ENCODE measurements around the gene MEDAG. TPM values are rescaled to one million over a fixed set of nuclear protein-coding genes. Genes with fewer than 3 reads are reported as not detected.

MEDAG gene
- polyA plus RNA-seq, 1 of the 3 experiments (the other 2 are of a cell fraction): not detected

DNA sequence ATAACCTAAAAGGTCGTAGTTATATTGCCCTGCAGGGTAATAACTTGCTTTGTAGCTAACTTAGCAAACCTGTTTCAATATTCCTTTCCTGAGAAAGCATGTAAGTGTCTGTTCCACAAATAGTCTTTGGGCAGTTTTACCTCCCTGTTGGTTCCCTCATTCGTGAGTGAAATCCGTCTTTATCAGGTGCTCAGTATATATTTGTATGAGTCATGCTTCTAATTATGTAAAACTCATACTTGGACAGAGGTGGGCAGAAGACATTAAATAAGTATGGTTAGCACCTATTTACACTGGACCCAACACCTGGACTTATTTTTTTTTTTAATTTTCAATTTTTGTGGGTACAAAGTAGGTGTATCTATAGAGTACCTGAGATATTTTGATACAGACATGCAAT lies 44.9 kb upstream of the MEDAG start:
- Histone ChIP-seq H3K79me2 (ENCODE audit: insufficient read depth) (no peaks in the 10 kb centered on the region), H3K36me3 (replicated peaks in 1 of 2; ENCODE audit: control insufficient read depth in 1 of 2, insufficient read depth in 2 of 2, low read length in 1 of 2) (no peaks in the 10 kb centered on the region), H3K9ac (no peak overlapping the region), H3K4me1 (ENCODE audit: control insufficient read depth in 1 of 2, insufficient read depth in 2 of 2, low read depth in 1 of 2, low read length in 1 of 2) (peaks cover 24 to 39% of the 10 kb centered on the region in 2 experiments), H3F3A (replicated peaks; ENCODE audit: insufficient read depth) (peaks cover 27% of the 10 kb centered on the region), H3K27me3 (ENCODE audit: insufficient read depth) (no peaks in the 10 kb centered on the region), H3K4me3 (ENCODE audit: low read depth in 2 of 2, low read length in 1 of 2) (no peak overlapping the region), H3K9me3 (no peaks in the 10 kb centered on the region), H2AFZ (ENCODE audit: low read depth) (no peak overlapping the region), H3K27ac (ENCODE audit: low read depth in 2 of 2, low read length in 1 of 2) (no peak overlapping the region), H3K9me2 (no peaks in the 10 kb centered on the region), H4K20me1 (ENCODE audit: insufficient read depth) (no peaks in the 10 kb centered on the region), H3K4me2 (no peak overlapping the region)
- no peak for TF ChIP-seq POLR2AphosphoS5 (IDR thresholded peaks at IDR 0.05; ENCODE audit: low read depth, low read length)
- TF ChIP-seq REST (IDR thresholded peaks at IDR 0.05; ENCODE audit: low read depth, low read length): no peak
- no peak for TF ChIP-seq SMC3 (IDR thresholded peaks at IDR 0.05; ENCODE audit: low read depth, low read length)
- no peak for TF ChIP-seq FOXJ3 (CRISPR knock-in tag; IDR thresholded peaks at IDR 0.05)
- TF ChIP-seq FOXM1 (IDR thresholded peaks at IDR 0.05; ENCODE audit: low read depth): no peak
- no peak for TF ChIP-seq GABPA (IDR thresholded peaks at IDR 0.05; ENCODE audit: low read depth)
- TF ChIP-seq ELF1 (IDR thresholded peaks at IDR 0.05): no peak
- ChIA-PET POLR2A (no interaction called here), CTCF (interaction anchor here (1.4 kb wide), 1 partner anchor 184 kb away, joined by 4 read pairs; no protein-coding TSS in a partner anchor)
- no peak for DNase-seq
- 78% methylated on average over 3 of the region's 3 CpGs for WGBS (ENCODE audit: low lambda C conversion rate)

GRCh38 chr13:30861836-30862467 lies 44.1 kb upstream of the MEDAG start:
- no peaks in the 10 kb centered on the region for H3K9me3 ChIP-seq
- H3K9ac ChIP-seq: no peak overlapping the region
- no peak for TF ChIP-seq EZH2phosphoT487 (IDR thresholded peaks at IDR 0.05; ENCODE audit: borderline replicate concordance, low read depth)
- TF ChIP-seq MAX (IDR thresholded peaks at IDR 0.05; ENCODE audit: low read depth): no peak
- no peak for TF ChIP-seq GATA2 (CRISPR knock-in tag; IDR thresholded peaks at IDR 0.05)
- TF ChIP-seq FOSL2 (IDR thresholded peaks at IDR 0.05; ENCODE audit: borderline replicate concordance, low read depth): no peak
- no peak for TF ChIP-seq MXI1 (IDR thresholded peaks at IDR 0.05; ENCODE audit: low read depth, low read length)
- no peak for TF ChIP-seq NFIC (IDR thresholded peaks at IDR 0.05; ENCODE audit: borderline replicate concordance)
- no peak for TF ChIP-seq EP300 (IDR thresholded peaks at IDR 0.05; ENCODE audit: borderline replicate concordance in 1 of 2, low read depth in 1 of 2, low read length in 1 of 2)
- TF ChIP-seq SMC3 (IDR thresholded peaks at IDR 0.05; ENCODE audit: low read depth, low read length): no peak
- no peak for TF ChIP-seq RXRA (IDR thresholded peaks at IDR 0.05; ENCODE audit: borderline replicate concordance, low read depth)
- TF ChIP-seq FOXJ3 (CRISPR knock-in tag; IDR thresholded peaks at IDR 0.05): no peak
- TF ChIP-seq NRF1 (IDR thresholded peaks at IDR 0.05; ENCODE audit: low read depth, low read length): no peak
- TF ChIP-seq POLR2AphosphoS5 (IDR thresholded peaks at IDR 0.05; ENCODE audit: low read depth, low read length): no peak
- no peak for TF ChIP-seq RCOR1 (IDR thresholded peaks at IDR 0.05; ENCODE audit: low read length)
- TF ChIP-seq JUND (IDR thresholded peaks at IDR 0.05): no peak
- no peak for TF ChIP-seq TEAD4 (IDR thresholded peaks at IDR 0.05; ENCODE audit: borderline replicate concordance, insufficient read depth)
- no peak for TF ChIP-seq TAF1 (IDR thresholded peaks at IDR 0.05; ENCODE audit: borderline replicate concordance, low read depth, low read length)
- TF ChIP-seq PBX3 (IDR thresholded peaks at IDR 0.05): no peak
- no peak for TF ChIP-seq CTCF (IDR thresholded peaks at IDR 0.05)
- TF ChIP-seq RAD21 (IDR thresholded peaks at IDR 0.05; ENCODE audit: low read length): no peak
- no peaks in the 10 kb centered on the region for H3K79me2 ChIP-seq (ENCODE audit: insufficient read depth)
- H3K4me1 ChIP-seq (ENCODE audit: control insufficient read depth in 1 of 2, insufficient read depth in 2 of 2, low read depth in 1 of 2, low read length in 1 of 2): peaks cover 31 to 37% of the 10 kb centered on the region in 2 experiments
- H3K27me3 ChIP-seq (ENCODE audit: insufficient read depth): no peaks in the 10 kb centered on the region
- H4K20me1 ChIP-seq (ENCODE audit: insufficient read depth): no peaks in the 10 kb centered on the region
- no peaks in the 10 kb centered on the region for H3K36me3 ChIP-seq (replicated peaks in 1 of 2; ENCODE audit: control insufficient read depth in 1 of 2, insufficient read depth in 2 of 2, low read length in 1 of 2)
- no peak for DNase-seq
- 97% methylated on average over 7 of the region's 7 CpGs for WGBS (ENCODE audit: low lambda C conversion rate)
- H3K4me3 ChIP-seq (ENCODE audit: low read depth in 2 of 2, low read length in 1 of 2): no peak overlapping the region
- CTCF ChIA-PET: interaction anchor here (1.3 kb wide), 1 partner anchor 10 kb away, joined by 4 read pairs; no protein-coding TSS in a partner anchor
- no peaks in the 10 kb centered on the region for H3K9me2 ChIP-seq
- POLR2A ChIA-PET: no interaction called here
- no peak overlapping the region for H2AFZ ChIP-seq (ENCODE audit: low read depth)
- peaks cover 30% of the 10 kb centered on the region for H3F3A ChIP-seq (replicated peaks; ENCODE audit: insufficient read depth)
- H3K27ac ChIP-seq (ENCODE audit: low read depth in 2 of 2, low read length in 1 of 2): no peak overlapping the region
- H3K4me2 ChIP-seq: no peak overlapping the region
